Neural progenitor cell (in vitro differentiated cells): Measurements from ENCODE around the gene RNF32. TPM values are rescaled to one million over a fixed set of nuclear protein-coding genes. Genes with fewer than 3 reads are reported as not detected.

ENCODE experiments used
- DNase-seq: peaks from one replicate; pipeline ENCODE4 v3.0.0-alpha.2; 2016; ENCODE audit warnings: low spot score
- H2AFZ ChIP-seq: fragments of 200-600 bp; sonication (generic); replicated peaks from 2 replicates; pipeline ENCODE4 v1.6.1; 2016; ENCODE audit warnings: antibody characterized with exemption
- H3F3A ChIP-seq: fragments of 200-600 bp; sonication (generic); 2 replicates; pipeline ENCODE4 v1.6.1; 2016; ENCODE audit warnings: antibody characterized with exemption, low read depth
- H3K27ac ChIP-seq: fragments of 200-600 bp; sonication (generic); 2 replicates; pipeline ENCODE4 v1.5.1; 2016; ENCODE audit warnings: mild to moderate bottlenecking
- H3K27me3 ChIP-seq: fragments of 200-600 bp; sonication (generic); 2 replicates; pipeline ENCODE4 v1.6.1; 2016; ENCODE audit warnings: mild to moderate bottlenecking, moderate library complexity
- H3K36me3 ChIP-seq: fragments of 200-600 bp; sonication (generic); 2 replicates; pipeline ENCODE4 v1.5.1; 2016
- H3K4me1 ChIP-seq: fragments of 200-600 bp; sonication (generic); 2 replicates; pipeline ENCODE4 v1.6.1; 2016; ENCODE audit warnings: mixed run types
- H3K4me2 ChIP-seq: fragments of 200-600 bp; sonication (generic); 2 replicates; pipeline ENCODE4 v1.6.1; 2016
- H3K4me3 ChIP-seq: fragments of 200-600 bp; sonication (generic); 2 replicates; pipeline ENCODE4 v1.5.1; 2016
- H3K79me2 ChIP-seq: fragments of 200-600 bp; sonication (generic); 2 replicates; pipeline ENCODE4 v1.6.1; 2016; ENCODE audit warnings: low read depth
- H3K9ac ChIP-seq: fragments of 200-600 bp; sonication (generic); 2 replicates; pipeline ENCODE4 v1.6.1; 2016
- H3K9me3 ChIP-seq: fragments of 200-600 bp; sonication (generic); 2 replicates; pipeline ENCODE4 v1.5.1; 2016; ENCODE audit warnings: low read depth
- H4K20me1 ChIP-seq: fragments of 200-600 bp; sonication (generic); 2 replicates; pipeline ENCODE4 v1.6.1; 2016; ENCODE audit warnings: low read depth
- H3K27ac Mint-ChIP-seq: 3 replicates; pipeline ENCODE4 v1.8.0; 2021; ENCODE audit warnings: mixed read lengths
- H3K27me3 Mint-ChIP-seq: 2 replicates; pipeline ENCODE4 v1.8.0; 2022; ENCODE audit warnings: low read depth, mild to moderate bottlenecking, inconsistent platforms, moderate library complexity, mixed read lengths; ENCODE audit not compliant: insufficient read depth
- H3K36me3 Mint-ChIP-seq: 3 replicates; pipeline ENCODE4 v1.8.0; 2021; ENCODE audit warnings: mixed read lengths
- H3K4me1 Mint-ChIP-seq: 3 replicates; pipeline ENCODE4 v1.8.0; 2021; ENCODE audit warnings: mixed read lengths
- H3K4me3 Mint-ChIP-seq: 3 replicates; pipeline ENCODE4 v1.8.0; 2021; ENCODE audit warnings: mild to moderate bottlenecking, moderate library complexity, mixed read lengths
- H3K9me3 Mint-ChIP-seq: 3 replicates; pipeline ENCODE4 v1.8.0; 2020; ENCODE audit warnings: mixed read lengths
- CTCF ChIP-seq: fragments of 200-600 bp; sonication (generic); IDR thresholded peaks from 2 replicates; pipeline ENCODE4 v1.5.1; 2017; ENCODE audit warnings: antibody characterized with exemption, mild to moderate bottlenecking
- EZH2 ChIP-seq: fragments of 200-600 bp; sonication (generic); IDR thresholded peaks from 2 replicates; pipeline ENCODE4 v1.6.1; 2017; ENCODE audit warnings: antibody characterized with exemption, mild to moderate bottlenecking, moderate library complexity
- EZH2phosphoT487 ChIP-seq: fragments of 200-600 bp; sonication (generic); IDR thresholded peaks from 2 replicates; pipeline ENCODE4 v1.6.1; 2017; ENCODE audit warnings: antibody characterized with exemption
- total RNA-seq: library from RNA; depleted of rRNA; stranded (reverse); fragments of >200 nt; gene quantifications from 2 replicates; pipeline ENCODE4 v1.2.3, GENCODE V29; 2015; ENCODE audit warnings: low replicate concordance

The RNF32 gene
- total RNA-seq, 1 donor from 2014 or later: 3.0 TPM

- Mint-ChIP-seq H3K4me1 (peaks cover 8% of the 10 kb centered on the region), H3K36me3 (peaks cover 1% of the 10 kb centered on the region), H3K27ac (no peak overlapping the region), H3K27me3 (peaks cover 16% of the 10 kb centered on the region), H3K4me3 (no peak overlapping the region), H3K9me3 (no peaks in the 10 kb centered on the region)
- H3K4me2 ChIP-seq: no peak overlapping the region
- TF ChIP-seq EZH2phosphoT487 (no peak), CTCF (no peak), EZH2 (no peak)
- H3K79me2 ChIP-seq: no peaks in the 10 kb centered on the region
- H3K4me3 ChIP-seq: no peak overlapping the region
- no peak overlapping the region for H2AFZ ChIP-seq
- no peak overlapping the region for H3K9ac ChIP-seq
- H3K27ac ChIP-seq: no peak overlapping the region
- H3K4me1 ChIP-seq: peaks cover 23% of the 10 kb centered on the region
- peaks cover 16% of the 10 kb centered on the region for H3F3A ChIP-seq
- H3K27me3 ChIP-seq: peaks cover 37% of the 10 kb centered on the region
- no peaks in the 10 kb centered on the region for H4K20me1 ChIP-seq
- DNase-seq: no peak
- no peaks in the 10 kb centered on the region for H3K9me3 ChIP-seq
- H3K36me3 ChIP-seq: no peaks in the 10 kb centered on the region
Observed at GRCh38 chr7:156614434-156615264, 25.9 kb upstream of the RNF32 start.

GRCh38 chr7:156616269-156617202 lies 24.0 kb upstream of the RNF32 start:
- Histone ChIP-seq H3K4me2 (peak overlapping the region; percentile 95), H3K27ac (no peak overlapping the region), H4K20me1 (no peaks in the 10 kb centered on the region), H3K27me3 (peaks cover 37% of the 10 kb centered on the region), H3K4me3 (peak overlapping the region; percentile 61), H3K79me2 (no peaks in the 10 kb centered on the region), H3F3A (peaks cover 23% of the 10 kb centered on the region), H3K4me1 (peaks cover 34% of the 10 kb centered on the region), H3K9ac (no peak overlapping the region), H3K9me3 (peaks cover 3% of the 10 kb centered on the region), H2AFZ (peak overlapping the region; percentile 82), H3K36me3 (no peaks in the 10 kb centered on the region)
- Mint-ChIP-seq H3K27me3 (peaks cover 16% of the 10 kb centered on the region), H3K4me1 (peaks cover 8% of the 10 kb centered on the region), H3K36me3 (peaks cover 1% of the 10 kb centered on the region), H3K27ac (no peak overlapping the region), H3K4me3 (peak overlapping the region; percentile 75), H3K9me3 (peaks cover 9% of the 10 kb centered on the region)
- DNase-seq: peak; percentile 55
- TF ChIP-seq EZH2phosphoT487: peak; percentile 62
- peak; percentile 71 for TF ChIP-seq EZH2
- TF ChIP-seq CTCF: no peak

GRCh38 chr7:156617215-156617614 lies 23.4 kb upstream of the RNF32 start:
- Mint-ChIP-seq H3K27me3 (peaks cover 16% of the 10 kb centered on the region), H3K9me3 (peaks cover 10% of the 10 kb centered on the region), H3K4me3 (peak overlapping the region; percentile 75), H3K36me3 (peaks cover 1% of the 10 kb centered on the region), H3K4me1 (peaks cover 8% of the 10 kb centered on the region), H3K27ac (no peak overlapping the region)
- Histone ChIP-seq H3K79me2 (no peaks in the 10 kb centered on the region), H3K27me3 (peaks cover 37% of the 10 kb centered on the region), H3K4me2 (peak overlapping the region; percentile 95), H3K9me3 (peaks cover 6% of the 10 kb centered on the region), H3F3A (peaks cover 23% of the 10 kb centered on the region), H2AFZ (peak overlapping the region; percentile 82), H3K4me3 (peak overlapping the region; percentile 61), H3K36me3 (no peaks in the 10 kb centered on the region), H3K27ac (no peak overlapping the region), H3K9ac (no peak overlapping the region), H4K20me1 (no peaks in the 10 kb centered on the region), H3K4me1 (peaks cover 34% of the 10 kb centered on the region)
- no peak for DNase-seq
- TF ChIP-seq EZH2phosphoT487: no peak
- no peak for TF ChIP-seq CTCF
